GM12878 (cell line): ENCODE data around the gene C1QB. TPM values are rescaled to one million over a fixed set of nuclear protein-coding genes. Genes with fewer than 3 reads are reported as not detected.

Experiments used
- ATAC-seq: fragments of 200-7000 bp; cut with Tn5 transposase; 3 replicates; pipeline ENCODE4 v1.9.1; 2020; ENCODE audit warnings: mild to moderate bottlenecking, moderate library complexity
- BruUV-seq: library from RNA; stranded (reverse); fragments of 400-500 nt; replicated peaks from 2 replicates; lab custom pipeline; 2021; lab: Mats Ljungman, UMichigan
- CTCF ChIA-PET: fragments of 300-600 bp; sonication (Branson Sonifier 250); formaldehyde crosslinking; extraction: SDS; loops from one replicate; lab custom pipeline; 2021; ENCODE audit warnings: inconsistent platforms; lab: Yijun Ruan, JAX
- POLR2A ChIA-PET: fragments of 350-600 bp; formaldehyde crosslinking; extraction: SDS; loops from one replicate; lab custom pipeline; 2021; ENCODE audit warnings: inconsistent platforms; lab: Charles Lee
- RAD21 ChIA-PET: fragments of 300-600 bp; sonication (Branson Sonifier 250); formaldehyde crosslinking; loops from one replicate; lab custom pipeline; 2023; ENCODE audit warnings: antibody characterized with exemption; ENCODE audit not compliant: unreplicated experiment; lab: Charles Lee
- SMC1A ChIA-PET: fragments of 300-600 bp; sonication (Branson Sonifier 250); formaldehyde crosslinking; loops from one replicate; lab custom pipeline; 2023; ENCODE audit not compliant: unreplicated experiment, uncharacterized antibody; lab: Charles Lee
- DNase-seq: peaks from one replicate; pipeline ENCODE4 v3.0.0-alpha.2; 2011; ENCODE audit warnings: low read depth, low spot score
- FAIRE-seq: peaks from 3 replicates; lab custom pipeline; 2011; peaks lifted over from hg19 to GRCh38; lab: Jason Lieb, UNC
- H2AFZ ChIP-seq: 2 replicates; pipeline ENCODE4 v1.6.0; 2011; ENCODE audit warnings: low read depth, low read length, control low read depth; ENCODE audit not compliant: control insufficient read depth
- H3K27ac ChIP-seq: 2 replicates; pipeline ENCODE4 v1.5.1; 2011; ENCODE audit warnings: control low read depth; ENCODE audit not compliant: control insufficient read depth, insufficient read depth
- H3K27me3 ChIP-seq, 2 experiments: replicated peaks in 1 of 2; 2 replicates each; pipeline versions ENCODE4 v1.6.0 to v1.6.1; 2011; ENCODE audit warnings: low read length in 1 of 2; ENCODE audit not compliant: control insufficient read depth in 2 of 2, insufficient read depth in 2 of 2
- H3K36me3 ChIP-seq, 2 experiments: 2 replicates each; pipeline ENCODE4 v1.5.1; 2011; ENCODE audit warnings: low read length in 1 of 2; ENCODE audit not compliant: control insufficient read depth in 2 of 2, insufficient read depth in 2 of 2
- H3K4me1 ChIP-seq: 2 replicates; pipeline ENCODE4 v1.6.1; 2011; ENCODE audit warnings: mild to moderate bottlenecking, low read length, moderate library complexity, mixed read lengths; ENCODE audit not compliant: control insufficient read depth, insufficient read depth
- H3K4me2 ChIP-seq: 2 replicates; pipeline ENCODE4 v1.6.0; 2011; ENCODE audit warnings: control low read depth; ENCODE audit not compliant: control insufficient read depth, insufficient read depth
- H3K4me3 ChIP-seq: fragments of 200-600 bp; sonication (generic); 2 replicates; pipeline ENCODE4 v1.5.1; 2016
- H3K79me2 ChIP-seq: 2 replicates; pipeline ENCODE4 v1.6.0; 2011; ENCODE audit warnings: low read length; ENCODE audit not compliant: control insufficient read depth, insufficient read depth
- H3K9ac ChIP-seq: 2 replicates; pipeline ENCODE4 v1.8.0; 2011; ENCODE audit warnings: low read length, control low read depth, mixed read lengths; ENCODE audit not compliant: control insufficient read depth, insufficient read depth
- H3K9me3 ChIP-seq: replicated peaks from 3 replicates; pipeline ENCODE4 v1.5.1; 2011; ENCODE audit warnings: mild to moderate bottlenecking, low read length; ENCODE audit not compliant: control insufficient read depth, insufficient read depth
- H4K20me1 ChIP-seq: 2 replicates; pipeline ENCODE4 v1.6.0; 2011; ENCODE audit not compliant: control insufficient read depth, insufficient read depth
- BRCA1 ChIP-seq: IDR thresholded peaks from 2 replicates; pipeline ENCODE4 v1.6.1; 2011; ENCODE audit warnings: low read depth, low read length, improper control_type of control experiment
- CBFB ChIP-seq: IDR thresholded peaks from 2 replicates; pipeline ENCODE4 v1.6.1; 2016; ENCODE audit warnings: antibody characterized with exemption, low read depth
- CHD2 ChIP-seq: IDR thresholded peaks from 2 replicates; pipeline ENCODE4 v1.6.1; 2011; ENCODE audit warnings: low read depth, low read length, improper control_type of control experiment, borderline replicate concordance
- EGR1 ChIP-seq, 2 experiments: IDR thresholded peaks; 1 replicate in 1 of 2; 2 replicates in 1 of 2; pipeline ENCODE4 v1.6.1; 2011 to 2012; ENCODE audit warnings: low read depth in 2 of 2, low read length in 2 of 2, borderline replicate concordance in 1 of 2, mild to moderate bottlenecking in 1 of 2, moderate library complexity in 1 of 2
- IKZF2 ChIP-seq, 2 experiments: fragments of 450-650 bp; IDR thresholded peaks; 2 replicates each; pipeline ENCODE4 v1.6.1; 2017; ENCODE audit warnings: mild to moderate bottlenecking in 2 of 2, moderate library complexity in 2 of 2
- MEF2B ChIP-seq: fragments of 450-650 bp; IDR thresholded peaks from 2 replicates; pipeline ENCODE4 v1.6.1; 2018; ENCODE audit warnings: mild to moderate bottlenecking, moderate library complexity; ENCODE audit not compliant: partially characterized antibody, poor library complexity, severe bottlenecking
- NRF1 ChIP-seq: conservative IDR thresholded peaks from 2 replicates; pipeline ENCODE4 v1.6.1; 2011; ENCODE audit warnings: mild to moderate bottlenecking, low read depth, low read length, improper control_type of control experiment
- RB1 ChIP-seq: fragments of 450-650 bp; formaldehyde crosslinking; IDR thresholded peaks from 2 replicates; pipeline ENCODE4 v1.6.1; 2017; ENCODE audit warnings: mild to moderate bottlenecking, borderline replicate concordance
- RCOR1 ChIP-seq: conservative IDR thresholded peaks from 2 replicates; pipeline ENCODE4 v1.6.1; 2012; ENCODE audit warnings: low read depth, low read length, improper control_type of control experiment
- RELA ChIP-seq: fragments of 450-650 bp; IDR thresholded peaks from 2 replicates; pipeline ENCODE4 v1.8.0; 2014; ENCODE audit warnings: borderline replicate concordance; ENCODE audit not compliant: partially characterized antibody
- REST ChIP-seq: IDR thresholded peaks from 2 replicates; pipeline ENCODE4 v1.6.1; 2012; ENCODE audit warnings: mild to moderate bottlenecking, low read depth, low read length
- RUNX3 ChIP-seq: IDR thresholded peaks from 2 replicates; pipeline ENCODE4 v1.6.1; 2012; ENCODE audit warnings: low read length, inconsistent platforms
- SPI1 ChIP-seq: IDR thresholded peaks from 2 replicates; pipeline ENCODE4 v1.6.1; 2011; ENCODE audit warnings: low read depth, mild to moderate bottlenecking, low read length, moderate library complexity, borderline replicate concordance; ENCODE audit not compliant: insufficient read depth
- WGBS: methylation state at CpG from one replicate; pipeline ENCODE4 v1.1.6; 2016; ENCODE audit warnings: low lambda C conversion rate; ENCODE audit not compliant: insufficient replicate concordance, insufficient coverage; ENCODE audit errors: missing lambda C conversion rate; 5-methylcytosine and 5-hydroxymethylcytosine counted together
- in situ Hi-C: fragments of 300-500 bp; cut with MboI; formaldehyde crosslinking; loops from 9 replicates; pipeline ENCODE4 v1.14.3; 2018; ENCODE audit warnings: mixed read lengths
- intact Hi-C: fragments of 100-400 bp; cut with micrococcal nuclease; formaldehyde crosslinking; loops from one replicate; pipeline ENCODE4 v1.14.2; 2022; ENCODE audit not compliant: unreplicated experiment
- polyA plus RNA-seq, 11 experiments: library from polyadenylated mRNA; depleted of rRNA in 4 of 11; unstranded in 6 of 11; stranded (reverse) in 5 of 11; fragments of >200 nt; fragmentation: Nextera tagmentation in 4 of 11; fragmentation: Illumina TruSeq in 1 of 11; extraction: Ambion mirVana in 4 of 11; extraction: Trizol in 1 of 11; gene quantifications; 1 replicate in 1 of 11; 2 replicates in 10 of 11; pipeline versions ENCODE4 v1.2.1 to v1.2.3, GENCODE V29; 2011 to 2016; ENCODE audit warnings: inconsistent platforms in 2 of 11, missing spikeins in 2 of 11, low read depth in 1 of 11
- total RNA-seq, 4 experiments: library from RNA; depleted of rRNA in 3 of 4; stranded (reverse); fragments of >200 nt in 3 of 4; fragmentation: Illumina TruSeq in 1 of 4; extraction: Trizol in 1 of 4; gene quantifications; 2 replicates each; pipeline versions ENCODE4 v1.2.1 to v1.2.3, GENCODE V29; 2013 to 2021

Gene C1QB
- total and polyA plus RNA-seq, 10 of the 15 experiments (the other 5 are each of a cell fraction or from before 2014, with no cell fraction given), result 0.62 TPM; not detected in 9

DNA sequence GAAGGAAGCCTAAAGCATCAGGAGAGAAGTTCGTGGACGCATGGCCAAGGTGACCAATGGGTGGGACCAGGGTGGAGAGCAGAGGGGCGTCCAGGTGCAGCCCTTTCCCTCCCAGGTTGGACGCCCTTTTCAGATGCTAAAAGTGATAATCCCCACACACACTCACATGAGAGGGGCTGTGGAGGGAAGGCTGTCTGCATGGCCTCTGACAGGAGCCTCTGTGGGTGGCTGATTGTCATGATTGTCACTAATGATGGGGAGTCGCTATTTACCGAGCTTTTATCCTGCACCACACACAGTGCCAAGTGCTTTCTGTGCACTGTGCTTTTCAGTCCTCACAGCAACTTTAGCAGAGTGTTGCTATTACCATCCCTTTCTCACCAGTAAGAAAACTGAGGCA lies 43.7 kb upstream of the C1QB start:
- RAD21 ChIA-PET, result no interaction called here

DNA sequence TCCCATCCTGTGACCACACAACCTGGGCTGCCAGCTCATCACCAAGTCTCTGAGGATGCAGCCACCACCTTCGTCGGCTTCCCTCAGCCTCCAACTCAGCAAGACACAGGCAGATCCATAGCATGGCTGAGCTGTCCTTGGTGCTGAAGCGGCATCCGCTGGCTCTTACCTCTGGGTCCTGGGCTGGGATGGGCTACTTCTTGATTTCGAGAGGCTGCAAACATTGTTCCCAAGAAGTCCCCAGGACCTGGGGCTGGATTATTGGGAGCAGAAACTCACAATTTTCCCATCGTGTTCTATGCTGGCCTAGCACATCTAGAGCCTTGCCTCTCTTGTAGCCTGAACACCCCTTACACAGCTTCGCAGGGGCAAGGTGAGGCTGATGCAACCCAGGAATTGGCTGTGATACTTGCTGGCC lies 41.5 kb upstream of the C1QB start:
- FAIRE-seq (no peak), DNase-seq (no peak), ATAC-seq (no peak)
- no peak overlapping the region for H2AFZ ChIP-seq
- H4K20me1 ChIP-seq, result no peaks in the 10 kb centered on the region; the same call in 1 of the 2 replicates
- H3K79me2 ChIP-seq, result no peaks in the 10 kb centered on the region
- no TSS peak for BruUV-seq
- ChIA-PET RAD21 (no interaction called here), CTCF (no interaction called here), SMC1A (no interaction called here), POLR2A (no interaction called here)
- no peaks in the 10 kb centered on the region for H3K9me3 ChIP-seq
- no peaks in the 10 kb centered on the region for H3K36me3 ChIP-seq
- no peaks in the 10 kb centered on the region; a peak in 2 of 4 replicates for H3K27me3 ChIP-seq
- no peak overlapping the region for H3K27ac ChIP-seq
- TF ChIP-seq CBFB, result no peak
- peak; percentile 91 for TF ChIP-seq REST
- in situ Hi-C loops (no loop called here), intact Hi-C loops (no loop called here)
- H3K4me3 ChIP-seq, result no peak overlapping the region
- no peaks in the 10 kb centered on the region for H3K4me1 ChIP-seq
- WGBS, result 16% methylated on average over 7 of the region's 7 CpGs
- no peak overlapping the region for H3K4me2 ChIP-seq
- no peak overlapping the region for H3K9ac ChIP-seq

More for the DNA sequence above, 43.7 kb upstream of the C1QB start:
- Histone ChIP-seq H3K79me2 (no peaks in the 10 kb centered on the region), H3K4me3 (no peak overlapping the region), H3K9ac (no peak overlapping the region), H3K27ac (no peak overlapping the region), H3K4me2 (no peak overlapping the region), H3K9me3 (no peaks in the 10 kb centered on the region), H4K20me1 (no peaks in the 10 kb centered on the region), H3K4me1 (no peaks in the 10 kb centered on the region), H3K27me3 (no peaks in the 10 kb centered on the region; a peak in 2 of 4 replicates), H3K36me3 (no peaks in the 10 kb centered on the region), H2AFZ (no peak overlapping the region)
- ChIA-PET SMC1A (no interaction called here), CTCF (no interaction called here), POLR2A (no interaction called here)
- in situ Hi-C loops (no loop called here), intact Hi-C loops (no loop called here)
- no peak for ATAC-seq
- no TSS peak for BruUV-seq
- no peak for TF ChIP-seq IKZF2 (IDR thresholded peaks at IDR 0.05)
- TF ChIP-seq EGR1 (IDR thresholded peaks at IDR 0.05; ENCODE audit: borderline replicate concordance in 1 of 2, low read depth in 2 of 2, low read length in 2 of 2), result no peak
- TF ChIP-seq RCOR1, result no peak
- TF ChIP-seq CHD2, result no peak
- TF ChIP-seq SPI1, result no peak
- TF ChIP-seq MEF2B, result no peak
- no peak for TF ChIP-seq RELA
- TF ChIP-seq RUNX3, result no peak
- no peak for TF ChIP-seq RB1
- no peak for TF ChIP-seq BRCA1
- TF ChIP-seq NRF1, result no peak
- WGBS, result 24% methylated on average over 6 of the region's 6 CpGs
- no peak for FAIRE-seq
- no peak for DNase-seq
